ENCODE data around the gene NUP210L.

The NUP210L gene

GRCh38 chr1:153944005-153944826 lies 210.7 kb downstream of the NUP210L start:
- DNase-seq (ENCODE audit: low spot score), result no peak

DNA sequence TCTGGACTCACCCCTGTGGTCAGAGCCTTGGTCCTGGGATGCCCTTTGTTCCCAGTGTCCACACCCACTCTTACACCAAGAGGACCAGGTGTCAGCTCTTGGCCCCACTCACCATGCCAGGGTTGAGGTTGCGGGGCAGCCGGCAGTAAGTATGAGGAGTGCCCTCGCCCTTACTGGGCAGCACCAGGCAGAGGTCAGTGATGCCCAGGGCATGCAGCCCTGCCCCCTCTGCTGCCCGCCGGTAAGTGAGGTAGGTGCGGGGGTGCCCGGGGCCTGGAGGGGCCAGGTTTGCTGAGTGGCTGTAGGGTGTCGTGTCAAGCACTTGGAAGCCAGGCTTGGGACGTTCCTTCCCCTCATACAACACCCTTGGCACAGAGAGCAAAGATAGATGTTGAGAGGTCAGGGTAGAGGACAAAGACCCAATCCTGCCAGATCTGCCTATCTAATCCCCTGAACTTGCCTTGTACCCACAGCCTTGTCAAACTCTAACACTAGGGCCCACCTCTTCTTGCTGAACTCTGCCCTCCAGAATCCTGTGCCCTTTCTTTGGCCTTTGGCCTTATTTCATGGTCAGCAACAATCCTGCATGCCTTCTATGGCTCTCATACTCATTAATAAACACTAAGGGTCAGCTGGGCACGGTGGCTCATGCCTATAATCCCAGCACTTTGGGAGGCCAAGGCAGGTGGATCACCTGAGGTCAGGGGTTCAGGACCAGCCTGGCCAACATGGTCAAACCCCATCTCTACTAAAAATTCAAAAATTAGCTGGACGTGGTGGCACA lies 211.9 kb downstream of the NUP210L start:
- DNase-seq (ENCODE audit: low spot score), result no peak

Data from SW480 (cell line).